Osteoblast (primary cell): Measurements from ENCODE around the gene KCNJ12. TPM values are rescaled to one million over a fixed set of nuclear protein-coding genes. Genes with fewer than 3 reads are reported as not detected.

ENCODE experiments used
- DNase-seq: peaks from one replicate; pipeline ENCODE4 v3.0.0; 2011; ENCODE audit warnings: low spot score, mixed read lengths; ENCODE audit not compliant: insufficient read length; ENCODE audit errors: missing footprints
- H2AFZ ChIP-seq: 2 replicates; pipeline ENCODE4 v1.6.0; 2011; ENCODE audit warnings: mild to moderate bottlenecking, low read length
- H3K27ac ChIP-seq: 2 replicates; pipeline ENCODE4 v1.5.1; 2011; ENCODE audit warnings: mild to moderate bottlenecking, low read depth, low read length, moderate library complexity
- H3K27me3 ChIP-seq: 2 replicates; pipeline ENCODE4 v1.6.0; 2012; ENCODE audit warnings: mild to moderate bottlenecking, control low read depth, inconsistent platforms, low read length, moderate library complexity; ENCODE audit not compliant: insufficient read depth
- H3K36me3 ChIP-seq: 2 replicates; pipeline ENCODE4 v1.5.1; 2011; ENCODE audit warnings: mild to moderate bottlenecking, low read length, control low read depth, moderate library complexity; ENCODE audit not compliant: insufficient read depth
- H3K4me1 ChIP-seq: 2 replicates; pipeline ENCODE4 v1.5.1; 2011; ENCODE audit warnings: mild to moderate bottlenecking, low read length, control low read depth, moderate library complexity; ENCODE audit not compliant: insufficient read depth
- H3K4me2 ChIP-seq: 2 replicates; pipeline ENCODE4 v1.6.0; 2011; ENCODE audit warnings: mild to moderate bottlenecking, low read length; ENCODE audit not compliant: insufficient read depth
- H3K4me3 ChIP-seq: fragments of 200-600 bp; sonication (generic); 3 replicates; pipeline ENCODE4 v1.5.1; 2012; ENCODE audit warnings: mild to moderate bottlenecking, low read length, inconsistent platforms; ENCODE audit not compliant: insufficient read depth
- H3K79me2 ChIP-seq: 2 replicates; pipeline ENCODE4 v1.6.0; 2012; ENCODE audit warnings: mild to moderate bottlenecking, low read length, control low read depth, inconsistent platforms; ENCODE audit not compliant: insufficient read depth
- H3K9me3 ChIP-seq: 2 replicates; pipeline ENCODE4 v1.5.1; 2011; ENCODE audit warnings: low read depth, low read length, control low read depth
- H4K20me1 ChIP-seq: 2 replicates; pipeline ENCODE4 v1.6.0; 2012; ENCODE audit warnings: mild to moderate bottlenecking, low read length, control low read depth; ENCODE audit not compliant: insufficient read depth
- CTCF ChIP-seq: IDR thresholded peaks from 2 replicates; pipeline ENCODE4 v1.5.1; 2011; ENCODE audit warnings: mild to moderate bottlenecking, low read depth, low read length, moderate library complexity; ENCODE audit errors: extremely low read depth
- total RNA-seq: library from RNA; depleted of rRNA; stranded (reverse); fragments of >200 nt; gene quantifications from 2 replicates; pipeline ENCODE4 v1.2.3, GENCODE V29; 2012

The KCNJ12 gene
- total RNA-seq, 1 donor, result under 0.01 TPM

GRCh38 chr17:21351366-21352065, 24.6 kb upstream of the KCNJ12 start:
- Histone ChIP-seq H3K4me1 (peaks cover 2% of the 10 kb centered on the region), H3K9me3 (no peaks in the 10 kb centered on the region), H3K79me2 (no peaks in the 10 kb centered on the region), H3K36me3 (no peaks in the 10 kb centered on the region), H3K27ac (no peak overlapping the region), H2AFZ (no peak overlapping the region), H3K4me2 (no peak overlapping the region), H4K20me1 (no peaks in the 10 kb centered on the region), H3K4me3 (no peak overlapping the region), H3K27me3 (peaks cover 3% of the 10 kb centered on the region)
- peak; percentile 77 for DNase-seq
- no peak for TF ChIP-seq CTCF

DNA sequence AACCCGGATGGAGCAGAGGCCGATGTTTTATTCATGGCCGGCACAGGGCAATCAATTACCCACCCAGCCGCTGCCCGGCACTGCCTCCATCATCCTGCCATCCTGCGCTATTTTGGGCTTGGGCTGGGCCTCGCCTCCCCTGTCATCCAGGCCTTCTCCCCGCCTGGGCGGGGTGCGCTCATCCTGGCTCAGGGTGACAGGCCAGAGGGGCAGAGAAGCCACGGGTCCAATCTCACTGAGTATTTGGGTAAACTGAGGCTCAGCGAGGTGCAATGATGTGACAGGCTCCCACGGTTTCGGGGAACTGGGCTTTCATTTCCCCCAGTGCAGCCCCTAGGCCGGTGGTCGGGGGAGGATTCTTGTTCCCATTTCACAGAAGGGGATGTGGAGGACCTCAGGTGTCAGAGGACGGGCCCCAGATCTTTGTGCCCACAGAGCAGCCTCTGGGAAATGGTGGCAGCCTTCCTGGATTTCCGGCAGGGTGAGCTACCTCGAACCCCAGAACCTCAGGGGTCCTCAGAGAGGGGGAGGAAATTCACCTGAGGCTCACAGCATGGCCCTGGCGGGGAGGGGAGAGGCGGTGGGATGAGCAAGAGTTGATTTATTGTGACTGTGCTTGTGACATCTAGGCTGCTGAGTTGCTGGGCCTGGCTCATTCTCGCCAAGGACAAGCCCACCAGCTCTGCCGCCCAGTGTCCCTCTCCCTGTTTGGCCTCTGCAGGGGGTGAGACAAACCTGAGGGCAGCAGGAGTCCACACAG, 23.8 kb upstream of the KCNJ12 start:
- H3K4me1 ChIP-seq, result peaks cover 2% of the 10 kb centered on the region
- no peaks in the 10 kb centered on the region for H4K20me1 ChIP-seq
- TF ChIP-seq CTCF, result no peak
- H3K36me3 ChIP-seq, result no peaks in the 10 kb centered on the region
- peak; percentile 54 for DNase-seq
- no peak overlapping the region for H3K4me2 ChIP-seq
- no peaks in the 10 kb centered on the region for H3K9me3 ChIP-seq
- no peak overlapping the region for H2AFZ ChIP-seq
- H3K79me2 ChIP-seq, result no peaks in the 10 kb centered on the region
- H3K27ac ChIP-seq, result no peak overlapping the region
- peaks cover 3% of the 10 kb centered on the region for H3K27me3 ChIP-seq
- no peak overlapping the region for H3K4me3 ChIP-seq

DNA sequence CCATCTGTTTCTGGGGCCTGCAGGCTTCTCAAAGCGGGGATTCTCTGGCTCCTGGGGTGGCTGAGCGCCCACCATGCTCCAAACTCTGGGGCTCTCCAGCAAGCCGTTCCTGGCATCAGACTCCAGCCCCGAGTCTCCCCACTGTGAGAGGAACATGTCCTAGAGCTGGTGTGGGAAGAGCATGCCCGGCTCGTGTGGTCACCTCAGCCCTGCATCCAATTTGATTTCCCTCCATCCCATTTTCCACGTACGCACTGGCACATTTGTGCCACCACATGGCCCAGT, 23.2 kb upstream of the KCNJ12 start:
- Histone ChIP-seq H2AFZ (no peak overlapping the region), H3K79me2 (no peaks in the 10 kb centered on the region), H3K27me3 (peaks cover 3% of the 10 kb centered on the region), H3K27ac (no peak overlapping the region), H3K4me2 (no peak overlapping the region), H3K4me1 (peaks cover 2% of the 10 kb centered on the region), H4K20me1 (no peaks in the 10 kb centered on the region), H3K9me3 (no peaks in the 10 kb centered on the region), H3K36me3 (no peaks in the 10 kb centered on the region), H3K4me3 (no peak overlapping the region)
- no peak for DNase-seq
- TF ChIP-seq CTCF, result no peak

DNA sequence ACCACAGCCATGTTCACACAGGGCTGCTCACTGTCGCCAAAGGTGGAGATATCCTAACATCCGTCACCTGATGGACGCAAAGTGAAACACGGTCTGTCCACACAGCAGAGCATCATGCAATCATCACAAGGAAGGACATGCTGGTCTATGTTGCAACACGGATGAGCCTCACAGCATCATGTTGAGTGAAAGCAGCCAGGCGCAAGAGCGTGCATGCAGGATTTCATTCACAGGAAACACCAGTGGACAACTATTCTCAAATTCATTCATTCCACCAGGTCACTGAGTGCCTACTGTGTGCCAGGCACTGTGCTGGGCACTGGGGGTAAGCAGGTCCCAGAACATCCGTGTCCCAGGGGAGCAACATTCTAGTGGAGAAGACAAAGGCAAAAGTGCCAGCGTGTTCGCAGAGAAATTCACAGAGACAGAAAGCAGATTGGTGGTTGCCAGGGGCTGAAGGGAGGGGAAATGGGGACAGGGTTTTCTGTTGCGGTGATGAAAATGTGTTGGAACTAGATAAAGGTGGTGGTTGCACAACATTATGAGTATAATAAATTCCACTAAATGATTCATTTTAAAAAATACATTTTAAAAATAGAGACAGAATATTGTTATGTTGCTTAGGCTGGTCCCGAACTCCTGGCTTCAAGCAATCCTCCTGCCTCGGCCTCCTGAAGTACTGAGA, 22.7 kb upstream of the KCNJ12 start:
- Histone ChIP-seq H3K79me2 (no peaks in the 10 kb centered on the region), H3K27me3 (peaks cover 3% of the 10 kb centered on the region), H3K4me1 (peaks cover 2% of the 10 kb centered on the region), H2AFZ (no peak overlapping the region), H3K36me3 (no peaks in the 10 kb centered on the region), H3K4me2 (no peak overlapping the region), H4K20me1 (no peaks in the 10 kb centered on the region), H3K9me3 (no peaks in the 10 kb centered on the region), H3K27ac (no peak overlapping the region), H3K4me3 (no peak overlapping the region)
- TF ChIP-seq CTCF, result no peak
- peak; percentile 81 for DNase-seq
